MV-4-11 (cell line): ENCODE results near the gene YY1.
"Not testable (repeated sequence)": the region's sequence is repeated elsewhere in the genome, so short reads cannot be mapped to it uniquely, and the experiment has no call there.

Source experiments
- DNase-seq: peaks from one replicate; lab custom pipeline; 2025; lab: John Stamatoyannopoulos, UW

YY1 gene

GRCh38 chr14:100243020-100243419, 4.1 kb downstream of the YY1 start:
- DNase-seq: no peak

- peak; percentile 17 for DNase-seq
Observed at GRCh38 chr14:100246809-100247428, 8.0 kb downstream of the YY1 start.

GRCh38 chr14:100250732-100251465, 12.0 kb downstream of the YY1 start:
- DNase-seq: no peak

GRCh38 chr14:100252684-100253083, 13.7 kb downstream of the YY1 start:
- DNase-seq: no peak

- DNase-seq: peak; percentile 65
Observed at GRCh38 chr14:100256339-100256895, 17.5 kb downstream of the YY1 start.

- no peak for DNase-seq
Observed at GRCh38 chr14:100261621-100262020, 22.7 kb downstream of the YY1 start.

GRCh38 chr14:100262545-100262944, 23.6 kb downstream of the YY1 start:
- DNase-seq: no peak

- peak; percentile 41 for DNase-seq
Observed at GRCh38 chr14:100263141-100263540, 24.2 kb downstream of the YY1 start.

- DNase-seq: no peak
Observed at GRCh38 chr14:100267990-100268389, 29.0 kb downstream of the YY1 start.

GRCh38 chr14:100268591-100269207, 29.8 kb downstream of the YY1 start:
- DNase-seq: no peak

GRCh38 chr14:100271247-100271939, 32.4 kb downstream of the YY1 start:
- no peak for DNase-seq

- DNase-seq: no peak
Observed at GRCh38 chr14:100274250-100274649, 35.3 kb downstream of the YY1 start.

- no peak for DNase-seq
Observed at GRCh38 chr14:100275214-100275613, 36.3 kb downstream of the YY1 start.

- DNase-seq: peak; percentile 74
Observed at GRCh38 chr14:100278702-100279101, 39.8 kb downstream of the YY1 start.

GRCh38 chr14:100279133-100279532, 40.2 kb downstream of the YY1 start:
- DNase-seq: no peak

GRCh38 chr14:100279563-100279962, 40.6 kb downstream of the YY1 start:
- no peak for DNase-seq

GRCh38 chr14:100281286-100282082, 42.5 kb downstream of the YY1 start:
- no peak for DNase-seq

- no peak for DNase-seq
Observed at GRCh38 chr14:100282083-100282350, 43.1 kb downstream of the YY1 start.

GRCh38 chr14:100282766-100283419, 43.9 kb downstream of the YY1 start:
- DNase-seq: no peak

- DNase-seq: not testable (repeated sequence)
Observed at GRCh38 chr14:100283436-100283835, 44.5 kb downstream of the YY1 start.
